Lower leg skin (tissue), 4 donors: ENCODE data around the gene PDHB. TPM values are rescaled to one million over a fixed set of nuclear protein-coding genes. Genes with fewer than 3 reads are reported as not detected.

ENCODE experiments used
- DNase-seq, 2 donors: peaks; one replicate each; pipeline ENCODE4 v3.0.0-alpha.2; 2019; ENCODE audit warnings: low spot score in 2 of 2
- H3K4me3 ChIP-seq: fragments of 200-600 bp; sonication (generic); 2 replicates; pipeline ENCODE4 v1.5.1; 2017; ENCODE audit warnings: mild to moderate bottlenecking, low read depth; ENCODE audit not compliant: poor library complexity, severe bottlenecking
- POLR2A ChIP-seq, 2 donors: fragments of 450-650 bp; IDR thresholded peaks; one replicate each; pipeline ENCODE4 v1.6.1; 2016 to 2017; ENCODE audit warnings: antibody characterized with exemption in 2 of 2, mild to moderate bottlenecking in 1 of 2, moderate library complexity in 1 of 2
- WGBS, 2 donors: methylation state at CpG; one replicate each; pipeline ENCODE4 v1.1.5; 2018; 5-methylcytosine and 5-hydroxymethylcytosine counted together
- intact Hi-C: fragments of 100-400 bp; cut with DNase I; formaldehyde crosslinking; loops from one replicate; pipeline ENCODE4 v1.15.0; 2023; ENCODE audit warnings: low total_unique reads
- total RNA-seq, 4 donors: library from RNA; depleted of rRNA; stranded (reverse); fragments of >200 nt; gene quantifications; one replicate each; pipeline ENCODE4 v1.1.0, GENCODE V29; 2016
- TF ChIP-seq, protein P1 (sequence below), 3 donors: fragments of 450-650 bp; IDR thresholded peaks; one replicate each; pipeline ENCODE4 v1.5.1; 2016; ENCODE audit warnings: antibody characterized with exemption in 3 of 3, mild to moderate bottlenecking in 3 of 3, moderate library complexity in 2 of 3

The PDHB gene
- total RNA-seq, 4 donors from 2014 or later, result 36.9 to 112 (median 77.8) TPM

DNA sequence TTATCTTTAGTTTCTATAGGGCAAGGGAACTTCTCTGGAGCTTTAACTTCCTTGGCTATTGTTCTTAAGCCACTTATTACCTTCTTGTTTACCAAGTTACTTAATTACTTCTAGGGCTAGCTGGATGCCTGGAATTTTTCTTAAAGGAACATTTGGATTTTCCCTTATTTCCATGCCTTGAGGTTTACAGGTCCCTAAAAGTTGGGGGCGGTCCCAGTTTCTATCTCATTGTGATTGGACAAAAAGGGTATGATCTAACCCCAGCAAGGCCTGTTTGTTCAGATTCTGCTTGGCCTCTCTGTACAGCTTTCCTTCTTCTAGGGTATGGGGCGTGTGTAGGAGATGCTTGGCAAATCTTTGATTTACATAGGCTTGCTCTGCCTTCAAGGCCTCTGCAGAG is 17.4 kb downstream of the PDHB start:
- DNase-seq, result no peak
- H3K4me3 ChIP-seq, result no peak overlapping the region
- TF ChIP-seq, protein P1, sequence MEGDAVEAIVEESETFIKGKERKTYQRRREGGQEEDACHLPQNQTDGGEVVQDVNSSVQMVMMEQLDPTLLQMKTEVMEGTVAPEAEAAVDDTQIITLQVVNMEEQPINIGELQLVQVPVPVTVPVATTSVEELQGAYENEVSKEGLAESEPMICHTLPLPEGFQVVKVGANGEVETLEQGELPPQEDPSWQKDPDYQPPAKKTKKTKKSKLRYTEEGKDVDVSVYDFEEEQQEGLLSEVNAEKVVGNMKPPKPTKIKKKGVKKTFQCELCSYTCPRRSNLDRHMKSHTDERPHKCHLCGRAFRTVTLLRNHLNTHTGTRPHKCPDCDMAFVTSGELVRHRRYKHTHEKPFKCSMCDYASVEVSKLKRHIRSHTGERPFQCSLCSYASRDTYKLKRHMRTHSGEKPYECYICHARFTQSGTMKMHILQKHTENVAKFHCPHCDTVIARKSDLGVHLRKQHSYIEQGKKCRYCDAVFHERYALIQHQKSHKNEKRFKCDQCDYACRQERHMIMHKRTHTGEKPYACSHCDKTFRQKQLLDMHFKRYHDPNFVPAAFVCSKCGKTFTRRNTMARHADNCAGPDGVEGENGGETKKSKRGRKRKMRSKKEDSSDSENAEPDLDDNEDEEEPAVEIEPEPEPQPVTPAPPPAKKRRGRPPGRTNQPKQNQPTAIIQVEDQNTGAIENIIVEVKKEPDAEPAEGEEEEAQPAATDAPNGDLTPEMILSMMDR (IDR thresholded peaks at IDR 0.05), result no peak
- intact Hi-C loops, result no loop called here
- 78 to 81% methylated on average over 2 of the region's 2 CpGs for WGBS, 2 donors

DNA sequence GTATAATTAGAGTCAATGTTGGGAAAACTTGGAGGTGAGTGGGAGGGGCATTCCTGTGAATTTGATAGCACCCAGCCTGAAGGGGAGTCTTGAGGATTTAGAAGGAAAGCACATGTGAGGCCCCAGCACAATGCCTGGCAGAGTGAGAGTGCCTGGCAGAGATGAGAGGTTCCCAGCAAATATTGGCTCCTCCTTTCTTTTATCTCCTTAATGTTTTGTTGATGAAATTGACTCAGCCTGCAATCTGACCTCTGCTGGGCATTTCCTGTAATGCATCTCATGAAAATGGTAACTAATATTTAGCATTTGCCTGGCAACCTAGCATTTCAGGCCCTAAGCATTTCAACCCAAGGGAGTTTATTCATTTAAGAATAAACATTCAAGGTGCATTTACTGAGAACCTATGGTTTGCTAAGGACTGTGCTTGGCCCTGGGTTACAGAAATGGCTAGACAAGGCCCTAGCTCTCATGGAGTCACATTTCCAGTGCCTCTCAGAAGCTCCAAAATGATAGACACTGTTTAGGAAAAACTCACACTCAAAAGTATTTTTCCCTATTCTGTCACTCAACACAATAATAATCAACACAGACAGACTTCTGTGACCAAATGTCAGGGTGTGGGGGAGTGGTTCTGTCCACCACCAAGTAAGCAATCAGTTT is 19.0 kb downstream of the PDHB start:
- DNase-seq, result peak in 1 of 2 donors; percentile 65
- intact Hi-C loops, result loop anchor here (5.0 kb wide), 2 partner anchors 82 to 97 kb away; partner anchors contain the start of gene PXK
- TF ChIP-seq, protein P1 (IDR thresholded peaks at IDR 0.05), result peak in 1 of 3 donors; percentile 75
- TF ChIP-seq POLR2A (IDR thresholded peaks at IDR 0.05), result no peak
- H3K4me3 ChIP-seq, result no peak overlapping the region

DNA sequence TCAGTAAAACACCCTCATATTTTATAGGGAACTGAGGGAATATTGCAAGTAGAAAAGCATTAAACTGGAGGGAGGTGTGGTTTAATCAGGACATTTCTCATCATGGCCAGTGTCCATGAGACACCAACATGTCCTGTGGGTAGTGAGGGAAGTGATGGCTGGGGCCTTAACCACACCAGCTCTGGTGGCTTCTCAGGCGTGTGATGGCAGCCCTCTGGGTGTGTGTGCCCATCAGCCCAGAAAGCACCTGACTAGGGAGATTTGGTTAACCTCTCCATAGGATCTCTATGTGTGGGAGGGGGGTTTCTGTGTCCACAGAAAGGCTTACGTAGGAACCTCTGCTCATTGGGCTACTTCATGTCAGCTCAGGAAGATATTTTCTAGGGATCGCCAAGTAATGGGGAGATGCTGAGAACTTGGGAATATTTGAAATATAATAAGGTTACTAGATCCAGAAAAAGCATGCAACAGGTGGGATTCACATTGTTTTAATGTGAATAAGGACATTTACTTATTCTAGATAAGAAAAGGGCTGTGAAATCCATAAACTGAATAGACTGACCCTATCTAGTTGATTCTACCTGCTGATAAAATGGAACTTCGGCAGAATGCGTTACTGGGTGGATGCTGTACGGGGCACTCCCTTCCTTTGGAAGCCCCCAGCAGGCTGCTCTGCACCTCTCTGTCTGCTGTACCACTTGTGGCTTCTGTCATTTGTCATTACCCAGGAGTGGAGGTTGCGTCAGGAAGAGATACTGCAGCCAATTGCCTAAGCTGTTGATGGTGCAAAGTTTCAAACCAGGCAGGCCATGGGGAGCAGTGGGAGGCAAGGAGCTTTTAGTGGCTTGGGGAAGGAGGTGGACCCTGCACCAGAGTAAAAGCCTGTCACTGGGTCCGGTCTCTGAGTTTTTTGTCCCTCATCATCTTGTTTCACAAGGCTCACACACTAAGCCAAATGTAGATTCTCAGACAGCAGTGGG is 21.5 kb downstream of the PDHB start:
- 83 to 91% methylated on average over 8 of the region's 8 CpGs for WGBS, 2 donors
- intact Hi-C loops, result loop anchor here (5.0 kb wide), 2 partner anchors 80 to 95 kb away; partner anchors contain the start of gene PXK
- no peak for DNase-seq
- TF ChIP-seq, protein P1 (IDR thresholded peaks at IDR 0.05), result no peak
- H3K4me3 ChIP-seq, result no peak overlapping the region

DNA sequence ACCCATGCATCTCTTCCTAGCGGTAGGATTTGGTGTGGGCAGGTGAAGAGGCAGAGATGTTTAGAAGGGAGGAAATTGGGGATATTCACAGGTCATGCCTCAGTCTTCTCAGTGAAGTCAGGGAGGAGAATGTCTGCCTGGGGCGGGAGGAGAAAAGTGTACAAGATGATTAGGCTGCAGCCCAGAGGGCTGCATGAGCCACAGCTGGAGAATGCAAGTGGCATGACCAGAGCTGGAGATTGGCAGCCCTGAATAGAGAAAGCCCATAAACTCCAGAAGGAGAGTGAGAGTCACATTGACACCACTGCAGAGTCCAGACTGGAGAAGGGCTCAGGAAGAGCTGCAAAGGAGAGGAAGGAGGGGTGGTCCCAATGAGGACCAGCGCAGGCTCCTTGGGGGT is 22.6 kb downstream of the PDHB start:
- WGBS, 2 donors, result 92 to 94% methylated on average over 3 of the region's 3 CpGs
- DNase-seq, result no peak
- H3K4me3 ChIP-seq, result no peak overlapping the region
- intact Hi-C loops, result loop anchor here (5.0 kb wide), 2 partner anchors 79 to 94 kb away; partner anchors contain the start of gene PXK
- TF ChIP-seq POLR2A (IDR thresholded peaks at IDR 0.05), result no peak
- TF ChIP-seq, protein P1 (IDR thresholded peaks at IDR 0.05), result no peak

GRCh38 chr3:58409663-58410062 is 24.0 kb downstream of the PDHB start:
- intact Hi-C loops, result loop anchor here (5.0 kb wide), 2 partner anchors 77 to 92 kb away; partner anchors contain the start of gene PXK
- TF ChIP-seq, protein P1 (IDR thresholded peaks at IDR 0.05), result no peak
- no peak for TF ChIP-seq POLR2A (IDR thresholded peaks at IDR 0.05)
- no peak for DNase-seq
- WGBS, 2 donors, result 79 to 91% methylated on average over 3 of the region's 3 CpGs
- no peak overlapping the region for H3K4me3 ChIP-seq
